Activated CD4-positive, alpha-beta T cell treated with anti-CD3 and anti-CD28 coated beads, Interleukin-2, amount 50 U/mL, for 1 hour (primary cell): ENCODE measurements around the gene COL6A3.

Experiments used
- DNase-seq: peaks from one replicate; pipeline ENCODE4 v3.0.0-alpha.2; 2020

COL6A3 gene

DNA sequence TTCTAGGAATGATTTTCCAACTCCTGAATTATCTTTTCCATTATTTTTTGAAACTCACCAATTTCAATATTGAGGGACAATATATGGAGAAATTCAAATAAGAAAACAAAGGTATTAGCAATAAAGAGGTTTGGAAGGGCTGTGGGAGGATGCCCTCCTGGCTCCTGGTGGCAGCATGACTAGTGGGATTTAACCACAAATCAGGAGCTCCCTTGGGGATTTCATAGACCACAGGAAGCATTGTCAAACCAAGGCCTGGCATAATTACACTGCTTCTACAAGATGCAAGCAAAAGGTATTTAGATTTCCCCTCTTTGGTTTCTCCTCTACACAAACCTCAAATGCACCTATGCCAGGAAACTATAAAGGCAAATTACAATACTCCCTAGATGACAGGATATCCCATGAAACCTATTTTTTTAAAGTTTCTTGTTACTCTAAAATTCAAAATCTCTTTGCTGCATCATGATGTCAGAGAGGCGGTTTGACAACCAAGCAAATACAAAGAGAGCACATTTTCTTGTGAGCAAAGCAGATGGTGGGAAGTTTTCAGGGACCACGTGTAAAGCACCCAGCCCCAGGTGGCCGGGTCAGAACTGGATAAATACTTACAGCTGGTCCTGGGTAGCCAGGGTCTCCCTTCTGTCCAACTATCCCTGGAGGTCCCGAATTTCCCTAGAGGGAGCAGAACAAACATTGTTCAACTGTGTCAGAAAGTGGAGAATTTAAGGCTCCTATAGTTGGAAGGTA is 67.9 kb downstream of the COL6A3 start:
- DNase-seq, result no peak

DNA sequence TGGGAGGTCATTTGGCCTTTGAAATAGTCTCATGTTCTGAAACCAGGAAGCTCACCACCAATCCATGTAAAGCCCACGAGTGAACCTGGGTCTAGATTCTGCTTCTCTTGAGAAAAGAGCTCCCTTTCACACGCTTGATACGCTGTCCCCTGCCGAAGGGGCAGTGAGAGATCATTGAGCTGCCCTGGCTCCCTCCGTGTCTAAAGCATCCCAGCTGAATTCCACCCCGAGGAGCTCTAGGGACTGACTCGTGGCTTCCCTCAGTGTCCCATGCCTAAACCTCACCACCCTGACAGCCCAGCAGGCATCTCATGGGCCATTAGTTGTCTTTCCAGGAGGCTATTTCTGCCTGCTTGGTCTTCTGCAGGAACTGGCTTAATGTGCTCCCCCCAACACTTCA is 68.6 kb downstream of the COL6A3 start:
- DNase-seq, result no peak

DNA sequence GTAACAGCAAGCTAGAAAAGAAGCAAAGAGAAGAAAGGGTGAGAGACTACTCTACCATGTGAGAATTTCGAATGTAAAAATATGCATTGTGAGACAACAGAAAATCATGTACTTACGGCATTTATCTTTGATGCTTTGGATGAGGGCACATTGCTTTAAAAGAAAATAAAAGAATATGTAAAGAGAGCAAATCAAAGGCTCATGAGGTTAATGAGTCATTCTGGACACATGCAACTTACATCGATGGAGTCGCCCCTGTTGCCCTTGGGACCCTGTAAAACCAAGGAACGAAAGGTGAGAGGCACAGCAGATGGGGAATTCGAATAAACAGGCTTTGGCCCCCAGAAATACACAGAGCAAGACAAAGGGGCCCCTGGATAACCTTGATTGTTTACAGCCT is 69.0 kb downstream of the COL6A3 start:
- DNase-seq, result no peak

GRCh38 chr2:237343993-237344392 is 70.0 kb downstream of the COL6A3 start:
- DNase-seq, result no peak

- no peak for DNase-seq
Measured at GRCh38 chr2:237341872-237342271, 72.1 kb downstream of the COL6A3 start.

- no peak for DNase-seq
Measured at GRCh38 chr2:237337586-237337985, 76.4 kb downstream of the COL6A3 start.

DNA sequence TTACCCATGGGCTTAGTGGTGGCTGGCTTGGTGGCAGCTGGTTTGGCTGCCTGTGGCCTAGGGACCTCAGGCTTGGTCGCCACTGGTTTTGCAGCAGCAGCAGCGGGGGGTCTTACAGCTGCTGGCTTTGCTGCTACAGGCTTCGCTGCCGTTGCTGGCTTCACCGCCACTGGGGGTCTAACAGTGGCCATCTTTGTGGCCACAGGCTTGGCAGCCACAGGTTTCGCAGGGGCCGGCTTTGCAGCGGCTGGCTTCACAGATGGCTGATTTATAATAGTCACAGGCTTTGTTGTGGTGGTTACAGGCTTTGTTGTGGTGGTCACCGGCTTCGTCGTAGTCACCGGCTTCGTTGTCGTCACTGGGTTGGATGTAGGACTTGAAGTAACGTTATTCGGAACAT is 77.8 kb downstream of the COL6A3 start:
- DNase-seq, result no peak

DNA sequence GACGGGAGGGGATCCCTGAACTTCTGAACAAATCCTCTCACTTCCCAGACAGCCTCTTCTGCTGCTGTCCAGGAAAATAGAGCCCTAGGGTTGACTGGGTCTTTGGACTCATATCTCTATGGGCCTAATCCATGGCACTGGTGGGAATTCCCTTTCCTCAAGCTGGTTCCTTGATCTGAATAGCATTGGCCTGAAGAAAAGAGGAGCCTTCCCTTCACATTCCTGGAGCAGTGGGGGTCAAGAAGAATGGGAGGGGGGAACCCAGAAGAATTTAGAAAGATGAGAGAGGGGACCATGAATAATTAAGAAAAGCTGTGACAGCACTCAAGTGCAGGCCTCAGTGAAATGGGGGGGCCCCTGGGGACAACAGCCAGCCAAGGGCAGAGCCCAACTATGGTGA is 80.2 kb downstream of the COL6A3 start:
- DNase-seq, result no peak

DNA sequence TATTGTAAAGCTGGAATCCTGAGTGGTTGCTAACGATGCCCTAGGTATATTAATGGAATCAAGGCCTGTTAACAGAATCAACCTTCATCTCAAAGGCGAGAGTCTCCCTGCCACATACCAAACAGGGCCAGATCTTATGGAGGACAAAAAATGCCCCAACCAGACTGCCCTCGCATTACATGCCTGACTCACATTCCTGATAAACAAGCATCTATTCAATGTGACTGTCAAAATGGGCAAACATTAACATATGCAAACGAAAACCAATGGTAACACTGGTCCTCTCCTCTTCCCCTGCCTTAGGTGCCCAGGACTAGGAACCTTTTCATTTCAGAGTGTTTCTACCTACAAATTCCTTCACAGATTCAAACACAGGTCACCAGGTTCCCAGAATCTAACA is 83.4 kb downstream of the COL6A3 start:
- DNase-seq, result no peak

GRCh38 chr2:237327175-237327950 is 86.6 kb downstream of the COL6A3 start:
- no peak for DNase-seq

DNA sequence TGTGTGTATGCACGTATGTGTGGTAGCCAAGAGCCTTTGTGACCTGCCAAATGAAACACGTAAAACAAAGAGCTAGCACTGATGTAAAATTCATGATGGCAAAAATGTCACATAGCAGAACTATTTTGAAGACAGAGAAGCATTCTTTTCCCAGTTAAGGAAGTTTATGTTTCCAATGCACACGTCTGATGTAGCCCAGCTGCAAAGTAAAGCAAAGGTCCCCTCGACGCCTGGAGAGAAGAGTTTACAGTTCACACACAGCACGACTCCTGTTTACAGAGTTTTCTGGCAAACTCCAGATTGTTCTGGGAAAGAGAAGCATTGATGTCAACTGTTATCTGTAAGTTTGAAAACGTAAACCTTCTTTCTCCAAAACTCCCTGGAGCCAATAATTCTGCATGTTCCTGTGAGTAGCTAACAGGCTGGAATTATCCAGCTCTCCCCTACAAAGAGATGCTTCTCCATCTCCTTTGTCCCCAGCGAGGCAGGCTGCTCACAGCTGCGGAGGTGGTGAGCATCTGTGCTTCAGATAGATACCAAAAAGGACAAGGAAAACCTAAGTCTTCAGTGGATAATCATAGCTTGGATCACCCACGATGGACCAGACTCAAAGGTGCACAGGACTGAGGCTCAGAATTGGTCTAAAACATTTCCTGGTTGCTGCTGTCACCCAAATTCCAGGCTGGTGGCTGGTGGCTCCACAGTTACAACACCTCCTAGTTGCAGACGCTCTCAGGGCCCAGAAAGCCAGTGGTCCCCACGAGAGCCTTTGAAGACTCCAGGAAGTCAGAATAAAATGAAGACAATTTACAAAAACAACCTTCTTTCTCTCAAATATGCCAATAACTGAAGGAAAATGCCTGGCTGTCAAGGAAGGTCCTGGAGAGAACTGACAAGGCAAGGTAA is 87.4 kb downstream of the COL6A3 start:
- no peak for DNase-seq

DNA sequence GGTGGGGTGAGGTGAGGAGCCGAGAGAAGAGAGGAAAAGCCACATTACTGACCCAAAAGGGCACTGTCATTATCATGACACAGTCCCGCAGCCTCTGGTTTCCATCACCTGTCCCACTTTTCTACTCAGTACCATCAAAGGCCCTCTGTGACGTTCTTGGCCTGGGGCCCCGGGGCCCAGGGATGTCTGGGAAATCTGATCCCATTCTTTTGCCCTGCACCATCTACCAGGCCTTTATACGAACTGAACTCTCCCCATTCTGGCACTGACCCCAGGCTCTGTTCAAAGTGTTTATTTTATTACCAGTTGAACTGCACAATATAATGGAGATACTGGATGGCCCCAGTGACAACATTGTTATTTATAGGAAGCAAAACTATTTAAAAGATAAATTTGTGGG is 89.1 kb downstream of the COL6A3 start:
- no peak for DNase-seq

DNA sequence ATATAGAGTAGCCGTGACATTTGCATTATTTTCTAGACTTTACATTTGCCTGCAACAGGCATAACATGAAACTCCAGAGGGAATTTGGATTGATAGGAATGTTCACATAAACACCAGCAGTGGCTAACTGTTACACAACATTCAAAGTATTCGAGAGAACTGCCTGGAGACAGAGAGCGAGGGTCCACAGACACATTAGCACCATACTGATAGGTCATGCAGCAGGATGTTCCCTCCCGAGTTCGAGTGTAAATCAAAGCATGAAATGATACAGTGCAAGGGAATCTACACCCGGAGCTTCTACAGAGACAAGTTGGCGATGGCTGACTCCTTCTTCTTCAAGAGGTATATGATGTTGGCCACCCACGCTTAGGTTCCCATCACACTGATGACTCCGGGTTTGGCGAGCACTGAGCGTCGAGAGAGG is 89.5 kb downstream of the COL6A3 start:
- DNase-seq, result no peak

DNA sequence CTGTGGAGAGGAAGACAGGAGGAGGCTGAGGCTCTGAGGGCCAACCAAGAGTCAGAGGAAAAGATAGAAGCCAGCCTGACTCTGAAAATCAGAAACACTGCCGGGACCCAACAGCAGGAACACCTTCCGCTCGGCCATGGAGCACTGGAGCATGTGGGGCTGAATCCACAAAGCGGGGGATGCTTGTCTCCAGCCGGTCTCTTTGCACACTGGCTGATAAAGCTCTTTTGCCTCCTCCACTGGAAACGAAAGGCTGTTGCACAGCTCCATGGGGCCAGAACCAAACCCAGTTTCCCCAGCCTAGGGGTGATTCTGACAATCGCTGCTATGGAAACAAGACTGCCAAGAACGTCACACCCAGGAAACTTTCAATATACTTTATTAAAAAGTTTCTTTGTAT is 90.3 kb downstream of the COL6A3 start:
- no peak for DNase-seq

GRCh38 chr2:237322564-237322963 is 91.4 kb downstream of the COL6A3 start:
- no peak for DNase-seq

DNA sequence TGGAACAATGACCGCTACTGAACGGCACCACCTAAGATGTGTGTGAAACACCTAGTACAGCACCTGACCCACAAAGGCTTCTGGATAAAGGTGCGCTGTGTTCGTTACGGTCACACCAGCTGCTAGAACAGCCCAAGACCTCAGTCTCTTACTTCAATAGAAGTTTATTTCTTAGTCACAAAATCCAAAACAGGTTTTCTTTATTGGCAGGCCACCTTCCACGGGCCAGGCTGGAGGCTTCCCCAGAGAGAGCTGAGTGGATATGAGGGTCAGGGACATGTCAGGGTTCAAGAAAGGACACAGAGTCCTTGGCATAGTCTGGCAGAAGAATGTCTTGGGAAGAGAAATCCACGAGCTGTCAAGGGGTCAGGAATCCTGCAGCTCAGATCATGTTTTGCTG is 92.2 kb downstream of the COL6A3 start:
- DNase-seq, result no peak

- no peak for DNase-seq
Measured at GRCh38 chr2:237320801-237321560, 93.0 kb downstream of the COL6A3 start.

GRCh38 chr2:237319887-237320286 is 94.1 kb downstream of the COL6A3 start:
- no peak for DNase-seq

DNA sequence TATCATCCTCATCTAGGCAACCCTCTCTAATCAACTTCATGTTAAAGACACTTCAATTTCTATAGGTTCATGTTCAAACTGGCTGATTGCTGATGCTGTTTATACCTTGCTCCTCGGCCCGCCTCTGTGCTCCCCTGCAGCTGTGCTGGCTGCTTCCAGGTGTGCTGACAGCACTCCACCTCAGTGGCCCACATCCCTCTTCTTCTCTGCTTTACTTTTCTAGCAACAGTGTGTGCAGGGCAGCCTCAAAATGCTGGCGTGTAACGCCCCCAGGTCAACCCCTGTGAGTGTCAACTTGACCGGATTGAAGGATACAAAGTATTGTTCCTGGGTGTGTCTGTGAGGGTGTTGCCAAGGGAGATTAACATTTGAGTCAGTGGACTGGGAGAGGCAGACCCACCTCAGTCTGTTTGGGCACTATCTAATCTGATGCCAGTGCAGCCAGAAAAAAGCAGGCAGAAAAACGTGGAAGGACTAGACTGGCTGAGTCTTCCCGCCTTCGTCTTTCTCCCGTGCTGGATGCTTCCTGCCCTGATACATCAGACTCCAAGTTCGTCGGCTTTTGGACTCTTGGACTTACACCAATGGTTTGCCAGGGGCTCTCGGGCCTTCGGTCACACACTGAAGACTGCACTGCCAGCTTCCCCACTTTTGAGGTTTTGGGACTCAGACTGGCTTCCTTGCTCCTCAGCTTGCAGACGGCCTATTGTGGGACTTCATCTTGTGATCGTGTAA is 94.7 kb downstream of the COL6A3 start:
- DNase-seq, result no peak

GRCh38 chr2:237316339-237316738 is 97.6 kb downstream of the COL6A3 start:
- DNase-seq, result no peak

DNA sequence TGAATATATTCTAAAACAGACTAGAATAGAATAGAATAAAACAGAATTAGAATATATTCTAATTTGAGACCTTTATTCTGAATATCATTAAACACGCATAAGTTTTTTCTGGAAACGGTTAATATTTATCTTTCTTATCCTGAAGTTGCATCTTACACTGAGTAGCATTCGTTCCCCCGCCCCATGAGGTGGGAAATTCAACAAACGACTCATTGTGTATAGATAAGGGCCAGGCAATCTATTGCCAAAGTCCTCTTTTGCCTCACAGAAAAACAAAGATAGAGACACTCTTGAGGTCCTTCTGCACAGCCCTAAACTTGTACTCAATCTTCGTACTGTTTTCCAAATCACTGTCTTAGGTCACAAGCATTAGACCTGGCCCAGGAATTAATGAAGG is 98.1 kb downstream of the COL6A3 start:
- DNase-seq, result no peak
